GM23248 (cell line): ENCODE measurements around the gene NRDE2.

Experiments
- EZH2 ChIP-seq: fragments of 200-600 bp; sonication (generic); IDR thresholded peaks from 2 replicates; pipeline ENCODE4 v1.6.1; 2018; ENCODE audit warnings: antibody characterized with exemption, mild to moderate bottlenecking; ENCODE audit not compliant: insufficient read depth, poor library complexity, severe bottlenecking
- EZH2phosphoT487 ChIP-seq: fragments of 200-600 bp; sonication (generic); IDR thresholded peaks from 2 replicates; pipeline ENCODE4 v1.6.1; 2018; ENCODE audit warnings: antibody characterized with exemption, moderate library complexity, mild to moderate bottlenecking, low read depth; ENCODE audit not compliant: insufficient read depth

DNA sequence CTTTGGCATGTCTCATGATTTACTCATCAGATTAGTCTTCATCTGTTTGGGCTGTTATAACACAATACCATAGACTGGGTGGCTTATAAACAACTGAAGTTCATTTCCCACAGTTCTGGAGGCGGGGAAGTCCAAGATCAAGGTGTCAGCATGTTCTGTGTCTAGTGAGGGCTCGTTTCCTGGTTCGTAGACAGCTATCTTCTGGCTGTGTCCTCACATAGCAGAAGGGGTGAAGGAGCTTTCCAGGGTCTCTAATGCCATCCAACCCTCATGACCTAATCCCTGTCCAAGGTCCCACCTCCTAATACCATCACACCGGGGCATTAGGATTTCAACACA is 30.8 kb upstream of the NRDE2 start:
- no peak for TF ChIP-seq EZH2
- TF ChIP-seq EZH2phosphoT487 = no peak
